Keratinocyte (primary cell): ENCODE measurements around the gene SHISA8. TPM values are rescaled to one million over a fixed set of nuclear protein-coding genes. Genes with fewer than 3 reads are reported as not detected.

Experiments
- DNase-seq: peaks from one replicate; pipeline ENCODE4 v3.0.0-alpha.2; 2011; ENCODE audit warnings: low read depth, missing footprints, low spot score
- FAIRE-seq: peaks from 2 replicates; lab custom pipeline; 2011; peaks lifted over from hg19 to GRCh38; lab: Jason Lieb, UNC
- H2AFZ ChIP-seq: 2 replicates; pipeline ENCODE4 v1.6.0; 2012; ENCODE audit warnings: low read length, control low read depth, inconsistent platforms; ENCODE audit not compliant: control insufficient read depth
- H3K27ac ChIP-seq: 2 replicates; pipeline ENCODE4 v1.5.1; 2011; ENCODE audit warnings: low read length; ENCODE audit not compliant: control insufficient read depth, insufficient read depth
- H3K27me3 ChIP-seq: 3 replicates; pipeline ENCODE4 v1.6.0; 2011; ENCODE audit warnings: low read length; ENCODE audit not compliant: control insufficient read depth, insufficient read depth; ENCODE audit errors: extremely low read depth
- H3K36me3 ChIP-seq, 2 experiments: 2 replicates in 1 of 2; 3 replicates in 1 of 2; pipeline ENCODE4 v1.5.1; 2011; ENCODE audit warnings: low read length in 2 of 2, mild to moderate bottlenecking in 1 of 2; ENCODE audit not compliant: control insufficient read depth in 2 of 2, insufficient read depth in 2 of 2; ENCODE audit errors: extremely low read depth in 1 of 2
- H3K4me1 ChIP-seq: 3 replicates; pipeline ENCODE4 v1.5.1; 2011; ENCODE audit warnings: low read length; ENCODE audit not compliant: control insufficient read depth, insufficient read depth; ENCODE audit errors: extremely low read depth
- H3K4me2 ChIP-seq: 3 replicates; pipeline ENCODE4 v1.6.0; 2011; ENCODE audit warnings: low read depth, low read length; ENCODE audit not compliant: control insufficient read depth, insufficient read depth; ENCODE audit errors: extremely low read depth
- H3K4me3 ChIP-seq, 3 experiments: fragments of 200-600 bp in 1 of 3; sonication (generic) in 1 of 3; 2 replicates in 2 of 3; 3 replicates in 1 of 3; pipeline ENCODE4 v1.5.1; 2011 to 2016; ENCODE audit warnings: low read length in 3 of 3, mild to moderate bottlenecking in 3 of 3, control low read depth in 2 of 3, inconsistent platforms in 1 of 3, low read depth in 1 of 3, mixed read lengths in 1 of 3, mixed run types in 1 of 3, moderate library complexity in 1 of 3; ENCODE audit not compliant: control insufficient read depth in 2 of 3, insufficient read depth in 2 of 3; ENCODE audit errors: extremely low read depth in 1 of 3
- H3K79me2 ChIP-seq: 2 replicates; pipeline ENCODE4 v1.6.0; 2012; ENCODE audit warnings: low read length; ENCODE audit not compliant: control insufficient read depth, insufficient read depth
- H3K9ac ChIP-seq: 3 replicates; pipeline ENCODE4 v1.6.0; 2011; ENCODE audit warnings: low read length; ENCODE audit not compliant: control insufficient read depth, insufficient read depth; ENCODE audit errors: extremely low read depth
- H3K9me1 ChIP-seq: 3 replicates; pipeline ENCODE4 v1.6.0; 2011; ENCODE audit warnings: low read length; ENCODE audit not compliant: control insufficient read depth, insufficient read depth; ENCODE audit errors: extremely low read depth
- H3K9me3 ChIP-seq: 2 replicates; pipeline ENCODE4 v1.5.1; 2012; ENCODE audit warnings: low read depth, low read length; ENCODE audit not compliant: control insufficient read depth
- H4K20me1 ChIP-seq: 3 replicates; pipeline ENCODE4 v1.6.0; 2011; ENCODE audit warnings: low read length; ENCODE audit not compliant: control insufficient read depth, insufficient read depth; ENCODE audit errors: extremely low read depth
- EZH2 ChIP-seq: IDR thresholded peaks from one replicate; pipeline ENCODE4 v1.6.1; 2012; ENCODE audit warnings: inconsistent platforms, mild to moderate bottlenecking, low read length, moderate library complexity
- dilution Hi-C: fragments of 300-500 bp; cut with MboI; formaldehyde crosslinking; loops from one replicate; pipeline ENCODE4 v1.7.0; 2020; ENCODE audit warnings: low sequenced_read_pairs; ENCODE audit not compliant: extremely low pct_ligation_motif_present
- polyA plus RNA-seq, 5 experiments: library from polyadenylated mRNA; depleted of rRNA in 3 of 5; stranded (reverse) in 3 of 5; stranded (forward) in 1 of 5; unstranded in 1 of 5; fragments of >200 nt; gene quantifications; 1 replicate in 1 of 5; 2 replicates in 3 of 5; 3 replicates in 1 of 5; pipeline versions ENCODE4 v1.2.1 to v1.2.3, GENCODE V29; 2011 to 2012; ENCODE audit warnings: missing spikeins in 2 of 5, low read depth in 1 of 5, low replicate concordance in 1 of 5
- TF ChIP-seq, protein P1 (sequence below), 3 experiments: IDR thresholded peaks in 1 of 3; conservative IDR thresholded peaks in 1 of 3; optimal IDR thresholded peaks in 1 of 3; 2 replicates in 2 of 3; 3 replicates in 1 of 3; pipeline versions ENCODE3 to v1.5.1; 2011; ENCODE audit warnings: low read length in 3 of 3, mild to moderate bottlenecking in 3 of 3, moderate library complexity in 2 of 3, control low read depth in 1 of 3, inconsistent platforms in 1 of 3; ENCODE audit not compliant: insufficient read depth in 2 of 3; ENCODE audit errors: extremely low read depth in 1 of 3

Gene SHISA8
- polyA plus RNA-seq, 1 donor (not counting 4 experiments of a cell fraction or from before 2014, with no cell fraction given): not detected

DNA sequence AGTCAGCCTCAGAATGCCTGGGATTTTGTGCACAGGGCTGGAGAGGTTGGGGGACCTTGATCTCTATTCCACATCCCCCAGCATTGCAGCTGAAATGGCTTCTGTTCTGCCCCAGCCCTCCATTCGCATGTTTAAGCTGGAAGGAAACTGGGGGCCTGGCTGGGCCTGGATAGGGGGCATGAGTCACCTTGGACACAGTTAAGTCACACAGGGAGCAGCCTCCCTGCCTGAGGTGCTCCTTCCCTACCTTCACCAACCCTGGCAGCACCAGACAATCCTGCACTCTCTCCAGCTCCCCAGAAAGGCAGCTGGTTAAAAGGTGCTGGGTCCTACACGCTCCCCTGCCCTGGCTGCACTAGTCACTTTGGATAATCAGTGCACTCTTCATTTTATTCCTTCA lies 37.8 kb upstream of the SHISA8 start:
- dilution Hi-C loops: no loop called here
- Histone ChIP-seq H4K20me1 (no peaks in the 10 kb centered on the region), H3K9me3 (no peaks in the 10 kb centered on the region), H3K4me1 (no peaks in the 10 kb centered on the region), H3K9ac (no peak overlapping the region), H3K36me3 (no peaks in the 10 kb centered on the region), H3K4me3 (no peak overlapping the region), H3K79me2 (no peaks in the 10 kb centered on the region), H3K27ac (no peak overlapping the region), H3K27me3 (no peaks in the 10 kb centered on the region), H3K9me1 (no peaks in the 10 kb centered on the region), H3K4me2 (no peak overlapping the region), H2AFZ (no peak overlapping the region)
- DNase-seq: no peak
- TF ChIP-seq EZH2: no peak
- TF ChIP-seq, protein P1, sequence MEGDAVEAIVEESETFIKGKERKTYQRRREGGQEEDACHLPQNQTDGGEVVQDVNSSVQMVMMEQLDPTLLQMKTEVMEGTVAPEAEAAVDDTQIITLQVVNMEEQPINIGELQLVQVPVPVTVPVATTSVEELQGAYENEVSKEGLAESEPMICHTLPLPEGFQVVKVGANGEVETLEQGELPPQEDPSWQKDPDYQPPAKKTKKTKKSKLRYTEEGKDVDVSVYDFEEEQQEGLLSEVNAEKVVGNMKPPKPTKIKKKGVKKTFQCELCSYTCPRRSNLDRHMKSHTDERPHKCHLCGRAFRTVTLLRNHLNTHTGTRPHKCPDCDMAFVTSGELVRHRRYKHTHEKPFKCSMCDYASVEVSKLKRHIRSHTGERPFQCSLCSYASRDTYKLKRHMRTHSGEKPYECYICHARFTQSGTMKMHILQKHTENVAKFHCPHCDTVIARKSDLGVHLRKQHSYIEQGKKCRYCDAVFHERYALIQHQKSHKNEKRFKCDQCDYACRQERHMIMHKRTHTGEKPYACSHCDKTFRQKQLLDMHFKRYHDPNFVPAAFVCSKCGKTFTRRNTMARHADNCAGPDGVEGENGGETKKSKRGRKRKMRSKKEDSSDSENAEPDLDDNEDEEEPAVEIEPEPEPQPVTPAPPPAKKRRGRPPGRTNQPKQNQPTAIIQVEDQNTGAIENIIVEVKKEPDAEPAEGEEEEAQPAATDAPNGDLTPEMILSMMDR (optimal IDR thresholded peaks at IDR 0.05 in 1 of 3, IDR thresholded peaks at IDR 0.05 in 1 of 3, conservative IDR thresholded peaks at IDR 0.05 in 1 of 3; ENCODE audit: extremely low read depth in 1 of 3, insufficient read depth in 2 of 3, low read length in 3 of 3): no peak
- no peak for FAIRE-seq

DNA sequence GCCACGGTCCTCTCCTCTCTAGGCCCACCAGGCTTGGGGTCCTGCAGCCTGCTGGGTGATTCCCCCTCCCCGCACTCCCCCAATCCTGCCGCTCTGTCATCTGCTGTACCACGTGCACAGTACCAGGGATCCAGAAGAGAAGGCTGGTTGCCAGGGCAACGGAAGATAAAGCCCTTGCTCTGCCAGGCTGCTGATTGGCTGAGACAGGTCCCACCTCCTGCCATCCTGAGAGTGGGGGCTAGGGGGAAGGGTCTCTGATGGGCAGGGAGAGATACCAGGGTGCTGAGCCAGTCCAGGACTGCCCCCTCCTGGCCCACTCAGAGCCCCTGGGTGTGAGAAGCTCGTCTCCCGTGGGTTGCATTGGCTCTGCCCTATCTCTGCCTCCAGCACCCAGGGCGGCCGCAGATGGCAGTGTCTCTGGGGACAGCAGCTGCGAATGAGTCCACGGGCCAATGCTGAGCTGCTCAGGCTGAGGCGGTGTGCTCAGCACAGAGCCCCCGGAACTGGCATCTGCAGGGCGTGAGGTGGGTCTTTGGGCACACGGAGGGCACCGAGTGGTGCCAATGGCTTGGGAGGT lies 37.1 kb upstream of the SHISA8 start, which contains the start of gene SMIM45:
Gene SMIM45, plus strand, starts transcription at position 253 of the 577 bp plus-strand sequence.
- no peak for TF ChIP-seq EZH2
- TF ChIP-seq, protein P1 (optimal IDR thresholded peaks at IDR 0.05 in 1 of 3, IDR thresholded peaks at IDR 0.05 in 1 of 3, conservative IDR thresholded peaks at IDR 0.05 in 1 of 3; ENCODE audit: extremely low read depth in 1 of 3, insufficient read depth in 2 of 3, low read length in 3 of 3): no peak
- H3K9me3 ChIP-seq: no peaks in the 10 kb centered on the region
- no peak within 1 kb of the TSS for H3K9ac ChIP-seq
- H2AFZ ChIP-seq: no peak within 1 kb of the TSS
- DNase-seq (no peak), FAIRE-seq (no peak)
- no peak within 1 kb of the TSS for H3K4me3 ChIP-seq
- dilution Hi-C loops: no loop called here
- H3K36me3 ChIP-seq: no peaks in the 10 kb centered on the region
- H3K4me2 ChIP-seq: no peak within 1 kb of the TSS
- no peak within 1 kb of the TSS for H3K27ac ChIP-seq
- no peaks in the 10 kb centered on the region for H3K9me1 ChIP-seq
- H3K4me1 ChIP-seq: peaks cover 4% of the 10 kb centered on the region
- H3K27me3 ChIP-seq: no peaks in the 10 kb centered on the region
- no peaks in the 10 kb centered on the region for H4K20me1 ChIP-seq
- no peaks in the 10 kb centered on the region for H3K79me2 ChIP-seq
